ACC112 (cell line): ENCODE results near the gene BAG5.

Experiments
- H2AFZ ChIP-seq: fragments of 200-600 bp; sonication (generic); one replicate; pipeline ENCODE4 v1.6.0; 2017; ENCODE audit warnings: antibody characterized with exemption, low read length; ENCODE audit not compliant: unreplicated experiment
- H3K27ac ChIP-seq: fragments of 200-600 bp; sonication (generic); 2 replicates; pipeline ENCODE4 v1.5.1; 2014; ENCODE audit warnings: low read depth, mild to moderate bottlenecking, antibody characterized with exemption, low read length, moderate library complexity
- H3K27me3 ChIP-seq: fragments of 200-600 bp; sonication (generic); 2 replicates; pipeline ENCODE4 v1.6.1; 2014; ENCODE audit warnings: mild to moderate bottlenecking, antibody characterized with exemption, low read length, moderate library complexity, mixed read lengths; ENCODE audit not compliant: insufficient read depth
- H3K36me3 ChIP-seq: fragments of 200-600 bp; sonication (generic); 2 replicates; pipeline ENCODE4 v1.6.1; 2016; ENCODE audit warnings: mild to moderate bottlenecking, antibody characterized with exemption, low read length, moderate library complexity, mixed read lengths; ENCODE audit not compliant: insufficient read depth
- H3K4me1 ChIP-seq: fragments of 200-600 bp; sonication (generic); one replicate; pipeline ENCODE4 v1.6.1; 2016; ENCODE audit warnings: low read length, mixed read lengths; ENCODE audit not compliant: insufficient read depth, unreplicated experiment, control insufficient read depth
- H3K4me3 ChIP-seq: fragments of 200-600 bp; sonication (generic); 2 replicates; pipeline ENCODE4 v1.5.1; 2014; ENCODE audit warnings: mild to moderate bottlenecking, low read depth, low read length
- H3K79me2 ChIP-seq: fragments of 200-600 bp; sonication (generic); one replicate; pipeline ENCODE4 v1.6.0; 2016; ENCODE audit warnings: low read length; ENCODE audit not compliant: control insufficient read depth, unreplicated experiment, insufficient read depth

BAG5 gene

DNA sequence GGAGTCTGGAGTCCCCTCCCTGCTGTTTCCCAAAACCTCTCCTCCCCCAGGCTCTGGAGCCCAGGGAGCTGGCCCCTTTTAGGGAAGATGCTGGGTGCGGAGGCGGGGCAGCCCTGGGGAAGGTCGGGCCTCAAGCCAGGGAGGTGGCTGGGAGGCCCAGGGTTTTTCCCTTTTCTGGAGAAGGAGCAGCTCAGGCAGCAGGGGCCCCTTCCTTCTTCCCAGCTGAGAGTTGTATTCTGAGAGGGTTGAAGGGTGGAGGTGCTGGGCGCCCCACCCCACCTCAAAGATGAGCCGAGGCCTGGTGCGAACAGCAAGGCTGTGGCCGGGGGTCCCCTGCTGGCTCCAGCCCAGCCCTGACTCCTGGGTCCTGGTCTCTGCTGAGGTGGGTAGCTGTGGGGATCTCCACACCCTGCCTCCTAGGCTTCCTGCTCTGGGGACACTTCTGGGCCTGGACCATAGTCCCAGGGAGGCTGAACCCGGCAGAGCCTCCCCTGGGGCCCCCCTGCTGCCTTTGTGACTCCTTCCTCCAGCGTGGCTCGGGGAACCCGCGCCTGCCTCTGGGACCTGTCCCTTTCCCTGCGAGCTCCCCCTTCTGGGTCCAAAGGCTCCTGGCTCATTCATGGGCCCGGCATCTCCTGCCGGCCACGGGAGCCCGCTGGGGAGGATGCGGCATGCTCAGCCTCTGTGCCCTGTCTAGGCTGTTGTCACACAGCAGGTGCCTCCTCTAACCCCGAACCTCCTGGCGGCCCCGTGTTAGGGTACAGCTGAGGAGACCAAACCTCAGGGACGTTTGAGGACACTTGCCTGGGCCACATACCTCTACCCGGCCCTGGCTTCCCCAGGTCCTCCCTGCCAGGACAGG, 29.1 kb downstream of the BAG5 start:
- H3K27me3 ChIP-seq = no peaks in the 10 kb centered on the region
- no peak overlapping the region for H2AFZ ChIP-seq
- peaks cover 3% of the 10 kb centered on the region; the same call in 1 of the 2 replicates for H3K36me3 ChIP-seq
- peaks cover 17% of the 10 kb centered on the region for H3K4me1 ChIP-seq
- H3K27ac ChIP-seq = no peak overlapping the region
- H3K79me2 ChIP-seq = peaks cover 27% of the 10 kb centered on the region
- H3K4me3 ChIP-seq = no peak overlapping the region

DNA sequence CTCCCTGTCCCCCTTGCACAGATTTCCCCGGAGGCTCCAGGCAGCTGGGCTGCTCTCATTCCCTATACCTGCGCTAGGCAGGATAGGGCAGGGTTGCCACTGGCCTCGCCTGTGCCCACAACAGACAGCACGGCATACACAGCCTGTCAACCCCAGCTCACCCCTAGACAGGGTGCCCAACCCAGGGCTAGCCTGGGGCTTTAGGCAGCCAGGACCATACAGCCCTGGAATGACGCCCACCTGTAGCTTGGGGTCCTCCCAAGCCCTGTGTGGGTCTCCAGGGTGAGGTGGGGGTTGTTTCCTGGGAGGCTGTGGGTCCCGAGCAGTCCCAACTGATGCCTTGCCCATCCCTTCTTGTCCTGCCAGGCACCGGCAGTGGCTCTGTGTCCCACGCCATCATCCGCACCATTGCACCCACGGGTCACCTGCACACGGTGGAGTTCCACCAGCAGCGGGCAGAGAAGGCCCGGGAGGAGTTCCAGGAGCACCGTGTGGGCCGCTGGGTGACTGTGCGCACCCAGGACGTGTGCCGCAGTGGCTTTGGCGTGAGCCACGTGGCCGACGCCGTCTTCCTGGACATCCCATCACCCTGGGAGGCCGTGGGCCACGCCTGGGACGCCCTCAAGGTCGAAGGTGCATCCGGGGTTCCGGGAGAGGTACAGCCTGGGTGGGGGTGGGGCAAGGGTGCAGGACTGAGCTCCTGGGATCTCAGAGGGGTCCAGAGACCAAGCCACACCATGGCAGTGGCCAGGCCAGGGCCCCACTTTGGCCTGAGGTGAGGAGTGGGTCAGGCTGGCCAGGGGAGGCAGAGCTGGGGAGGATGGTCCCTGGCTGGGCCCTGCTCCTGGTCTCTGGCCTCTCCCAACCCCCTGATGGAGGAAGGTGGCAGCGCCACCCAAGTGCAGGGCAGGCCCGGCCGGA, 30.0 kb downstream of the BAG5 start:
- Histone ChIP-seq H2AFZ (no peak overlapping the region), H3K4me1 (peaks cover 23% of the 10 kb centered on the region), H3K79me2 (peaks cover 27% of the 10 kb centered on the region), H3K27ac (no peak overlapping the region), H3K27me3 (no peaks in the 10 kb centered on the region), H3K4me3 (no peak overlapping the region), H3K36me3 (peaks cover 3% of the 10 kb centered on the region; the same call in 1 of the 2 replicates)

DNA sequence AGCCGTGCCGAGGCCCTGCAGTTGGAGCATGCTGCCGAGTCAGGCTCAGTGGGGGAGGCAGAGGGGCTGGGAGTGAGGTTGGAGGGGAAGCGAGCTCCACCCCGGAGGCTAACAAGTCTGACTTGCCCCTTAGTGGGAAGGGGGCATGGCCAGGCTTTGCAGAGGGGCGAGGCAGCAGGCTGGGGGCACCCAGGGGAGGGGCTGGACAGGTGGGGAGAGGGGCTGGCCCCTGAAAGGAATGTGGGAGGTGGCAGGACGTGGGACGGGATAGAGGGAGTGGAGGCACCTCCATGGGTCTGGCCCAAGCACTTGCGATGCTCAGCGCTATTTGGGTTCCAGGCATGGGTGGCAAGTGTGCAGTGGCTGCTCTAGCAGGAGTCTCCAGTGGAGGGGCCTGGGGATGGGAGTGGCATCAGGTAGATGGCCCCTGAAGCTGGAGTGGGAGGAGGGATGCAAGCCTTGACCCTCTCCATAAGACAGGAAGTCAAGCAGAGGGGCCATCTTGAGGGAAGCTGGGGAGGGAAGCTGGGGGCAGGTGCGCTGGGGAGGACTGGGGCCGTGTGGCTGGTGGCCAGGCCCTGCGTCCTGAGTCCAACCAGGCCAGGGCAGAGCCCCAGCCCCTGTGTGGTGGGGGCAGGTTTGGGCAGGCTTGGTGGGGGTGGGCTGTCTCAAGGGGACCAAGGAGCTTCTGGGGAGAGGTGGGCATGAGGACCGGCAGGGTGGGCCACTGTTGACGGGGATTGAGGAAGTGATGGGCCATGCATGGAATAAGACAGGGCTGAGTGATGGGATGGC, 30.8 kb downstream of the BAG5 start:
- no peak overlapping the region for H3K27ac ChIP-seq
- peaks cover 3% of the 10 kb centered on the region; the same call in 1 of the 2 replicates for H3K36me3 ChIP-seq
- H3K27me3 ChIP-seq = no peaks in the 10 kb centered on the region
- no peak overlapping the region for H3K4me3 ChIP-seq
- H3K79me2 ChIP-seq = peaks cover 27% of the 10 kb centered on the region
- no peak overlapping the region for H2AFZ ChIP-seq
- peaks cover 27% of the 10 kb centered on the region for H3K4me1 ChIP-seq

DNA sequence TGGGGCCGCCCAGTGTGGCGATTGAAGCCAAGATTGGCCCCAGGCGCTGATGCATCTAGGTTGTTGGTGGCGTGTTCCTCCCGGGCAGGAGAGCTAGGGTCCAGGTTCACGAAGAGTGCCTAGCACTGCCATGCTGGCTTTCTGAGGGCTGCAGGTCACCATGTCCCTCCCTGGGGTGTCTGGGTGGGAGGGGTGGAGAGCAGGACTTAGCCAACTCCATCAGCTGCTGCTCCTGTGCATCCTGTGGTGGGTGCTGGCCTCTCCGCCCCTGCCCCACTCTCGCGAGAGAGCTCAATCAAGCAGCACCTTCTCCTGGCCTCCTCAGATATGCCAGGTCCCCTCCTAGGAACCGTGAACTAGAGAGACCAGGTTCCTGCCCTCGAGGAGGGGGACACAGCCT, 31.6 kb downstream of the BAG5 start:
- peaks cover 27% of the 10 kb centered on the region for H3K79me2 ChIP-seq
- peaks cover 33% of the 10 kb centered on the region for H3K4me1 ChIP-seq
- no peak overlapping the region for H3K27ac ChIP-seq
- no peak overlapping the region for H3K4me3 ChIP-seq
- no peaks in the 10 kb centered on the region for H3K27me3 ChIP-seq
- H3K36me3 ChIP-seq = peaks cover 3% of the 10 kb centered on the region; the same call in 1 of the 2 replicates
- H2AFZ ChIP-seq = no peak overlapping the region

DNA sequence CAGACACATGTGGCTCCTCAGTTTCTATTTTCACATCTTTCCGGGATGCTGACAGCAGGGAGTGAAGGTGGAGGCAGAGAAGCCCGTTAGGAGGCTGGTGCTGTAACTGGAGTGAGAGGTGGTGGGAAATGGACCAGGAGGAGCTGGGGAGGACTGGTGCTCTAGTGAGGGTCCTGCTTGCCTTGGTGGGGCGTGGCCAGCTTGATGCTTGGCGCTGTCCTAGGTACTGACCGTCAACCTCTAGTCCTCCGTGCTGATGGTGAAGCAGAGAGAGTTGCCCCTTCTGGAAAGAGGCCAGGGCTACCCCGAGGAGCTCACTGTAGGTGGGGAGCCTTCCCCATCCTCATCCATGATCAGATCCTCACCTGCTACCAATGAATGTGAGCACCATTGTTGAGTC, 32.1 kb downstream of the BAG5 start:
- Histone ChIP-seq H2AFZ (no peak overlapping the region), H3K4me1 (peaks cover 33% of the 10 kb centered on the region), H3K27ac (no peak overlapping the region), H3K4me3 (peak overlapping the region; percentile 98), H3K79me2 (peaks cover 27% of the 10 kb centered on the region), H3K27me3 (no peaks in the 10 kb centered on the region), H3K36me3 (peaks cover 3% of the 10 kb centered on the region; the same call in 1 of the 2 replicates)

DNA sequence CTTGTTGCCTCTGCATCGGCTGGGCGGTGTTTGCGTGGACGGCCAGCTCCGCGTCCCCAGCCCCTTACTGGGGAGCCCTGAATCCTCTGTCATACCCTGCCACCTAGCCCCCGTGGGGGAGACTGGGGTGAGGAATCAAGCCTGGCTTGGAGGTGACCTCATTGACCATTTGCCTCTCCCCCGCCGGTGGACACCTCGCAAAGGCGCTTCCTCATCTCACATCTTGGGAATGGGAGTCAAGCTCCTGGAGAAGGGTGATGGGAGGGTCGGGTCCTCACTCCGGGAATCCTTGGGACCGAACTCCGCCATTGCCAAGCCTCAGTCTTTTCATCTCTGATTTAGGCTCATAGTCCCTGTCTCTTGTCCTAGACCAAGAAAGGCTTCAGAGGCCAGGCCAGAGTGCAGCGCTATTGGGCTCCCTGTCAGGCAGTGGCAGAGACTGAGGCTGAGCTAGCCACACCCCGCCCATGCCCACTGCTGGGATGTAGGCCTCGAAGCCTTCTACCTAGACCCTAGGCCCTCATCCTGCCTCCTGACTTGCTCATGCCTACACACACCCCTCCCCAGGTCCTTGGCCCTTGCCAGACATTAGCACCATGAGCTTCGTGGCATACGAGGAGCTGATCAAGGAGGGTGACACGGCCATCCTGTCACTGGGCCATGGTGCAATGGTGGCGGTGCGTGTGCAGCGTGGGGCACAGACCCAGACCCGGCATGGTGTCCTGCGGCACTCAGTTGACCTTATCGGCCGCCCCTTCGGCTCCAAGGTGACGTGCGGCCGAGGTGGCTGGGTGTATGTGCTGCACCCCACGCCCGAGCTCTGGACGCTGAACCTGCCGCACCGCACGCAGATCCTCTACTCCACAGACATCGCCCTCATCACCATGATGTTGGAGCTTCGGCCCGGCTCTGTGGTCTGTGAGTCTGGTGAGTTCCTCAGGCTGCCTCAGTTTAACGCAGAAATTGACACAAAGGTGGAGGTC, 32.8 kb downstream of the BAG5 start:
- Histone ChIP-seq H3K79me2 (peaks cover 27% of the 10 kb centered on the region), H3K27ac (peak overlapping the region; percentile 26; the same call in 1 of the 2 replicates), H3K4me3 (peak overlapping the region; percentile 98), H3K4me1 (peaks cover 33% of the 10 kb centered on the region), H3K27me3 (no peaks in the 10 kb centered on the region), H2AFZ (peak overlapping the region; percentile 77), H3K36me3 (peaks cover 3% of the 10 kb centered on the region; the same call in 1 of the 2 replicates)

DNA sequence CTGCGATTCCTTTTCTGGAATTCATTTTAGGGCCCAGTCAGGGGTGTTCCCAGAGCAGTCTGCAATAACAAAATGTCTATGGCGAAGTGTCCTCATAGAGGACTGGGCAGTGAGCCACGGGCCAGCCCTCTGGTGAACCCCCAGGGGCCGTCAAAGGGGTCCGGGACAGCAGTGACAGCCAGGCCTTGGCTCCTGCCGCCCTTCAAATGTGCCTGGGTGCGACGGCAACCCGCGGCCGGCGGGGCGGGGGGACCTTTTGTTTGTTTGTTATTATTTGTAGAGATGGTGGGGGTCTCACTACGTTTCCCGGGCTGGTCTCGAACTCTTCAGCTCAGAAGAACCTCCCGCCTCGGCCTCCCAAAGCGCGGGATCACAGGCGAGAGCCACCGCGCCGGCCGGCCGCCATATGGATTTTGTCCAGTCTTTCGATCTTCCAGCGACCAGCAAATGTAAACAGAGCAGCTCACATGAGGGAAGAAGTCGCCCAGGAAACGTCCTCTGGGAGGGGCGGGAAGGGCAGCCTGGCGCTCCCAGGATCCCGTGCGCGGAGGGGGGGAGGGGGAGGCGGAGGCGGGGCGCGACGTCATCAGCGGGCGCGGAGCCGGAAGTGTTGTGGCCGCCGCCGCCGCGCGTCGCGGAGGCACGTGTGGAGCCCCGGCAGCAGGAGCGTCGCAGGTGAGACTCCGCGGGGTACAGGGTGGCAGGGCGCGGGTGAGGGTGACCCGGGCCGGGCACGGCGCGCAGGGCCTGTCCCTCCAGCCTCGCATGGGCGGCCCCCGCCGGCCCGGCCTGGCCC, 33.7 kb downstream of the BAG5 start, which contains the start of gene TRMT61A:
Gene TRMT61A, plus strand, starts transcription at position 610 of the 796 bp plus-strand sequence. CDS start 783 bp downstream, outside the sequence.
- Histone ChIP-seq H3K36me3 (peaks cover 3% of the 10 kb centered on the region; the same call in 1 of the 2 replicates), H2AFZ (peak within 1 kb of the TSS; percentile 77), H3K79me2 (peaks cover 27% of the 10 kb centered on the region), H3K4me1 (peaks cover 33% of the 10 kb centered on the region), H3K4me3 (peak within 1 kb of the TSS; percentile 98), H3K27me3 (peaks cover 2% of the 10 kb centered on the region), H3K27ac (peak within 1 kb of the TSS; percentile 73)

DNA sequence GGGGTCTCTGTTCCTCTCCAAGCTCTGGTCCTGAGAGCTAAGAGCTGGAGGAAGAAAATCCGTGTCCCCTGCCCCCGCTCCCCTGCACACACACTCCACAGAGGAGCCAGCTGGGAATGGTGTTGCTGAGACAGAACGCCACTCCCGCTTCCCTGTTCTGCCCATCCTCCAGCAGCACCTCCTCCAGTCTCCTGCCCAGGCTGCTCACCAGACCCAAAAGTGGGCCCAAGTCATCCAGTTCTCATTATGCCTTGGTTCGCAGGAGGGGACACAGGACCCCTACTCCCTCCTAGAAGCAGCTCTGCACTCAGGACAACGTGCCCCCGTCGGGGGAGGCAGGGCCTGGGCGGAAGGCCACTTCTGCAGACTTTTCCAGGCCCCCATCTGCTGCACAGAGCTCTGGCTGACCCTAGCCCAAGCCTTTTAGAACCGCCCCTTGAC, 34.3 kb downstream of the BAG5 start:
- Histone ChIP-seq H3K79me2 (peaks cover 27% of the 10 kb centered on the region), H3K4me3 (peak overlapping the region; percentile 98), H3K36me3 (peaks cover 3% of the 10 kb centered on the region; the same call in 1 of the 2 replicates), H2AFZ (no peak overlapping the region), H3K4me1 (peaks cover 33% of the 10 kb centered on the region), H3K27ac (peak overlapping the region; percentile 73), H3K27me3 (peaks cover 8% of the 10 kb centered on the region)
